ENCODE data around the gene CFLAR. TPM values are rescaled to one million over a fixed set of nuclear protein-coding genes. Genes with fewer than 3 reads are reported as not detected.

The CFLAR gene
- total RNA-seq, 1 experiment from 2014 or later: 21.5 TPM

GRCh38 chr2:201196003-201196402 lies 80.0 kb downstream of the CFLAR start:
- ATAC-seq (no peak), DNase-seq (ENCODE audit: low spot score) (no peak)
- H3K36me3 Mint-ChIP-seq: no peaks in the 10 kb centered on the region
- H3K9me3 Mint-ChIP-seq: no peaks in the 10 kb centered on the region
- CTCF ChIA-PET: interaction anchor here (1.2 to 1.3 kb wide), 2 partner anchors 13 to 36 kb away, joined by 4 to 6 read pairs; partner anchors contain the start of gene CASP10
- H3K27me3 Mint-ChIP-seq (ENCODE audit: low read depth): no peaks in the 10 kb centered on the region
- POLR2A ChIA-PET: no interaction called here
- H3K4me3 Mint-ChIP-seq: no peak overlapping the region
- H3K27ac Mint-ChIP-seq: no peak overlapping the region
- peaks cover 3% of the 10 kb centered on the region; the same call in 1 of the 2 replicates for H3K4me1 Mint-ChIP-seq
- TF ChIP-seq CTCF (IDR thresholded peaks at IDR 0.05) (no peak), STAT6 (CRISPR knock-in tag; conservative IDR thresholded peaks at IDR 0.05; ENCODE audit: low read depth) (no peak), FOXP4 (CRISPR knock-in tag; IDR thresholded peaks at IDR 0.05) (no peak), HMGA2 (CRISPR knock-in tag; IDR thresholded peaks at IDR 0.05) (no peak), ZNF121 (CRISPR knock-in tag; IDR thresholded peaks at IDR 0.05) (no peak), NFATC4 (CRISPR knock-in tag; IDR thresholded peaks at IDR 0.05) (no peak), GABPB1 (CRISPR knock-in tag; IDR thresholded peaks at IDR 0.05) (no peak), TEAD1 (CRISPR knock-in tag; IDR thresholded peaks at IDR 0.05) (no peak), ZNF416 (CRISPR knock-in tag; IDR thresholded peaks at IDR 0.05) (no peak), MLX (CRISPR knock-in tag; IDR thresholded peaks at IDR 0.05) (no peak), ARID4B (CRISPR knock-in tag; IDR thresholded peaks at IDR 0.05; ENCODE audit: borderline replicate concordance) (no peak), USF2 (CRISPR knock-in tag; IDR thresholded peaks at IDR 0.05) (no peak), SMAD4 (CRISPR knock-in tag; IDR thresholded peaks at IDR 0.05) (no peak), USF1 (CRISPR knock-in tag; IDR thresholded peaks at IDR 0.05) (no peak), PRRX2 (CRISPR knock-in tag; IDR thresholded peaks at IDR 0.05) (no peak), ZNF512 (CRISPR knock-in tag; IDR thresholded peaks at IDR 0.05; ENCODE audit: borderline replicate concordance) (no peak), ZNF263 (CRISPR knock-in tag; IDR thresholded peaks at IDR 0.05; ENCODE audit: low read depth) (no peak), PRDM15 (CRISPR knock-in tag; IDR thresholded peaks at IDR 0.05) (no peak)

Measured in WTC11 (cell line).